IMR-90 (cell line): Measurements from ENCODE around the gene ING3. TPM values are rescaled to one million over a fixed set of nuclear protein-coding genes. Genes with fewer than 3 reads are reported as not detected.
"Not testable (repeated sequence)": the region's sequence is repeated elsewhere in the genome, so short reads cannot be mapped to it uniquely, and the experiment has no call there.

ENCODE experiments used
- ATAC-seq: fragments of 200-7000 bp; cut with Tn5 transposase; 2 replicates; pipeline ENCODE4 v1.9.1; 2020; ENCODE audit warnings: low read depth, mild to moderate bottlenecking, moderate library complexity
- BruUV-seq: library from RNA; stranded (reverse); fragments of 400-500 nt; replicated peaks from 2 replicates; lab custom pipeline; 2021; lab: Mats Ljungman, UMichigan
- CTCF ChIA-PET: fragments of 300-600 bp; formaldehyde crosslinking; extraction: SDS; loops from one replicate; lab custom pipeline; 2021; ENCODE audit warnings: antibody characterized with exemption; lab: Yijun Ruan, JAX
- POLR2A ChIA-PET: fragments of 300-600 bp; sonication (Branson Sonifier 250); formaldehyde crosslinking; loops from one replicate; lab custom pipeline; 2022; ENCODE audit warnings: antibody characterized with exemption; ENCODE audit not compliant: unreplicated experiment; lab: Charles Lee
- DNase-seq: peaks from one replicate; pipeline ENCODE4 v3.0.0; 2013
- H2AFZ ChIP-seq: replicated peaks from 2 replicates; pipeline ENCODE3; 2013; ENCODE audit warnings: low read length, mild to moderate bottlenecking; ENCODE audit not compliant: poor library complexity
- H2AK5ac ChIP-seq: 2 replicates; pipeline ENCODE4 v1.6.1; 2013; ENCODE audit warnings: low read depth, low read length, inconsistent platforms
- H2AK9ac ChIP-seq: replicated peaks from 2 replicates; pipeline ENCODE3; 2013; ENCODE audit warnings: mild to moderate bottlenecking, low read depth, low read length, moderate library complexity; ENCODE audit not compliant: poor library complexity
- H2BK120ac ChIP-seq: 2 replicates; pipeline ENCODE4 v1.6.1; 2013; ENCODE audit warnings: low read depth, low read length, inconsistent platforms
- H2BK15ac ChIP-seq: 3 replicates; pipeline ENCODE4 v1.6.1; 2013; ENCODE audit warnings: low read depth, low read length, inconsistent platforms
- H2BK20ac ChIP-seq: 2 replicates; pipeline ENCODE4 v1.6.1; 2013; ENCODE audit warnings: low read depth, mild to moderate bottlenecking, inconsistent platforms, low read length, moderate library complexity
- H2BK5ac ChIP-seq: 2 replicates; pipeline ENCODE4 v1.6.1; 2013; ENCODE audit warnings: mild to moderate bottlenecking, low read depth, low read length, inconsistent platforms; ENCODE audit not compliant: poor library complexity, severe bottlenecking
- H3K14ac ChIP-seq: replicated peaks from 2 replicates; pipeline ENCODE4 v1.6.1; 2013; ENCODE audit warnings: low read depth, low read length, inconsistent platforms
- H3K18ac ChIP-seq: 2 replicates; pipeline ENCODE4 v1.6.1; 2013; ENCODE audit warnings: low read depth, low read length, control low read depth
- H3K23ac ChIP-seq: 2 replicates; pipeline ENCODE4 v1.6.1; 2013; ENCODE audit warnings: low read depth, low read length, inconsistent platforms
- H3K27ac ChIP-seq: 2 replicates; pipeline ENCODE4 v1.5.1; 2013; ENCODE audit warnings: mild to moderate bottlenecking, control low read depth, low read length; ENCODE audit not compliant: insufficient read depth
- H3K27me3 ChIP-seq: 2 replicates; pipeline ENCODE4 v1.6.1; 2013; ENCODE audit warnings: low read length; ENCODE audit not compliant: control insufficient read depth, insufficient read depth
- H3K36me3 ChIP-seq: 2 replicates; pipeline ENCODE4 v1.6.1; 2013; ENCODE audit warnings: low read length, mixed read lengths; ENCODE audit not compliant: control insufficient read depth, insufficient read depth
- H3K4ac ChIP-seq: 2 replicates; pipeline ENCODE4 v1.6.1; 2013; ENCODE audit warnings: low read depth, low read length, inconsistent platforms
- H3K4me1 ChIP-seq: 2 replicates; pipeline ENCODE4 v1.6.1; 2013; ENCODE audit warnings: low read length, mixed read lengths; ENCODE audit not compliant: control insufficient read depth, insufficient read depth
- H3K4me2 ChIP-seq: 2 replicates; pipeline ENCODE4 v1.6.1; 2013; ENCODE audit warnings: low read depth, mild to moderate bottlenecking, control low read depth, low read length, moderate library complexity
- H3K4me3 ChIP-seq: 2 replicates; pipeline ENCODE4 v1.5.1; 2013; ENCODE audit warnings: low read depth, mild to moderate bottlenecking, control low read depth, low read length, moderate library complexity; ENCODE audit not compliant: insufficient read depth
- H3K56ac ChIP-seq: 2 replicates; pipeline ENCODE4 v1.6.1; 2013; ENCODE audit warnings: low read length, inconsistent platforms; ENCODE audit not compliant: insufficient read depth; ENCODE audit errors: extremely low read depth
- H3K79me1 ChIP-seq, 2 experiments: 2 replicates each; pipeline ENCODE4 v1.6.1; 2013; ENCODE audit warnings: low read length in 2 of 2, inconsistent platforms in 1 of 2, low read depth in 1 of 2
- H3K9ac ChIP-seq: 2 replicates; pipeline ENCODE4 v1.6.1; 2013; ENCODE audit warnings: low read depth, low read length, control low read depth
- H3K9me1 ChIP-seq: 2 replicates; pipeline ENCODE4 v1.6.1; 2013; ENCODE audit warnings: low read length, inconsistent platforms; ENCODE audit not compliant: insufficient read depth
- H3K9me3 ChIP-seq: 2 replicates; pipeline ENCODE4 v1.6.1; 2013; ENCODE audit warnings: low read length; ENCODE audit not compliant: control insufficient read depth, insufficient read depth
- H4K20me1 ChIP-seq: 2 replicates; pipeline ENCODE4 v1.6.1; 2013; ENCODE audit warnings: low read length, inconsistent platforms; ENCODE audit not compliant: insufficient read depth
- H4K5ac ChIP-seq: 2 replicates; pipeline ENCODE4 v1.6.1; 2013; ENCODE audit warnings: mild to moderate bottlenecking, low read depth, low read length, control low read depth
- H4K8ac ChIP-seq, 2 experiments: 2 replicates each; pipeline ENCODE4 v1.6.1; 2013; ENCODE audit warnings: low read depth in 2 of 2, low read length in 2 of 2, control low read depth in 1 of 2, inconsistent platforms in 1 of 2
- H4K91ac ChIP-seq: 2 replicates; pipeline ENCODE4 v1.6.1; 2013; ENCODE audit warnings: low read depth, low read length, inconsistent platforms; ENCODE audit not compliant: insufficient read depth
- FOS ChIP-seq: fragments of 150-350 bp; IDR thresholded peaks from 2 replicates; pipeline ENCODE4 v1.6.1; 2016; ENCODE audit warnings: low read depth, low read length
- MXI1 ChIP-seq: IDR thresholded peaks from 2 replicates; pipeline ENCODE4 v1.6.1; 2012; ENCODE audit warnings: low read depth, mild to moderate bottlenecking, low read length, moderate library complexity, borderline replicate concordance
- WGBS, 2 experiments: methylation state at CpG; one replicate each; pipeline versions ENCODE4 v1.1.5 to v1.1.7; 2013; ENCODE audit warnings: missing lambda C conversion rate in 2 of 2; ENCODE audit not compliant: insufficient read length in 1 of 2; ENCODE audit errors: extremely low coverage in 2 of 2; 5-methylcytosine and 5-hydroxymethylcytosine counted together
- dilution Hi-C: fragments of 300-500 bp; cut with HindIII; formaldehyde crosslinking; loops from one replicate; pipeline ENCODE4 v1.14.3; 2018; ENCODE audit warnings: low sequenced_read_pairs; ENCODE audit not compliant: unreplicated experiment
- in situ Hi-C: fragments of 300-500 bp; cut with MboI; formaldehyde crosslinking; loops from 3 replicates; pipeline ENCODE4 v1.14.3; 2019; ENCODE audit warnings: low sequenced_read_pairs, inconsistent platforms, mixed read lengths
- intact Hi-C: fragments of 100-400 bp; cut with micrococcal nuclease; formaldehyde crosslinking; loops from 2 replicates; pipeline ENCODE4 v1.10.0; 2022
- polyA plus RNA-seq, 3 experiments: library from polyadenylated mRNA; depleted of rRNA; stranded (reverse); fragments of >200 nt; gene quantifications; 2 replicates each; pipeline ENCODE4 v1.2.3, GENCODE V29; 2012; ENCODE audit warnings: low replicate concordance in 1 of 3
- total RNA-seq: library from RNA; depleted of rRNA; stranded (reverse); fragments of >200 nt; gene quantifications from 2 replicates; pipeline ENCODE4 v1.2.3, GENCODE V29; 2012

ING3 gene
- total and polyA plus RNA-seq, 2 of the 4 experiments (the other 2 are of a cell fraction), result 7.2 to 11.3 TPM

DNA sequence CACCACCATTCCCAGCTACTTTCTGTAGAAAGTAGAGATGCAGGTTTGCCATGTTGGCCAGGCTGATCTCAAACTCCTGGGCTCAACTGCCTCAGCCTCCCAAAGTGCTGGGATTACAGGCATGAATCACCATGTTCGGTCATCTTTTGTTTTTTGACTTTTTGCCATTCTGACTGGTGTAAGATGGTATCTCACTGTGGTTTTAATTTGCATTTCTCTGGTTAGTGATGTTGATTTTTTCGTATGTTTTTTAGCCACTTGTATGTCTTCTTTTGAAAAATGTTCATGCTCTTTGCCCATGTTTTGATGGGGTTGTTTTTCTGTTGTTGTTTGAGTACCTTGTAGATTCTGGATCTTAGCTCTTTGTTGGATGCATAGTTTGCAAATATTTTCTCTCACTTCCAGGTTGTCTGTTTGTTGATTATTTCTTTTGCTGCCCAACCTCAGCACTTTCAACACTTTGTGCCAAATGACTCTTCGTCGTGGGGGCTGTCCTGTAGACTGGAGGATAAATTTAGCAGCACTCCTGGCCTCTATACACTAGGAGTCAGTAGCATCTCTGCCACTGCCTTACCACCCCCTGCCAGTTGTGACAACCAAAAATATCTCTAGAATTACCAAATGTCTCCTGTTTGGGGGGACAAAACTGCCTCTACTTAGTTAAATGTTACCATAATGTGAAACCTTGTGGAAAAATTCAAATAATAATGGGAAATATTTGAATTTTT, 31.5 kb downstream of the ING3 start:
- POLR2A ChIA-PET, result no interaction called here
- peak; percentile 76 for ATAC-seq

DNA sequence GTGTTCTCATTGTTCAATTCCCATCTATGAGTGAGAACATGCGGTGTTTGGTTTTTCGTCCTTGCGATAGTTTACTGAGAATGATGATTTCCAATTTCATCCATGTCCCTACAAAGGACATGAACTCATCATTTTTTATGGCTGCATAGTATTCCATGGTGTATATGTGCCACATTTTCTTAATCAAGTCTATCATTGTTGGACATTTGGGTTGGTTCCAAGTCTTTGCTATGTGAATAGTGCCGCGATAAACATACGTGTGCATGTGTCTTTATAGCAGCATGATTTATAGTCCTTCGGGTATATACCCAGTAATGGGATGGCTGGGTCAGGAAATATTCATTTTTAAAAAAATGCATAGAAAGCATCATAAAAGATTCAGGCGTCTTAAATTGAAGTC, 33.0 kb downstream of the ING3 start:
- H2BK20ac ChIP-seq, H4K20me1 ChIP-seq, H4K8ac ChIP-seq, H4K91ac ChIP-seq, H3K27me3 ChIP-seq, H3K9ac ChIP-seq, H2AFZ ChIP-seq, POLR2A ChIA-PET, H2BK15ac ChIP-seq, H3K79me1 ChIP-seq, BruUV-seq, H3K36me3 ChIP-seq, H3K18ac ChIP-seq, H3K9me1 ChIP-seq, H3K14ac ChIP-seq, H3K4ac ChIP-seq, ATAC-seq, DNase-seq, H3K9me3 ChIP-seq, H3K4me3 ChIP-seq, H3K27ac ChIP-seq, CTCF ChIA-PET, intact Hi-C loops, H2BK120ac ChIP-seq, H3K4me2 ChIP-seq, H3K4me1 ChIP-seq, H3K23ac ChIP-seq, H2AK5ac ChIP-seq, H2AK9ac ChIP-seq, H3K56ac ChIP-seq, H2BK5ac ChIP-seq, H4K5ac ChIP-seq: not testable (repeated sequence)
- no CpG with 5 or more reads among the region's 8 CpGs for WGBS, 2 experiments
- dilution Hi-C loops (loop anchor here (25.0 kb wide), 1 partner anchor 104 kb away; no protein-coding TSS in a partner anchor), in situ Hi-C loops (loop anchor here (25.0 kb wide), 1 partner anchor 354 kb away; the partner anchor contains the start of gene WNT16)

More for the DNA sequence above, 31.5 kb downstream of the ING3 start:
- no peak overlapping the region for H2AK9ac ChIP-seq
- peak overlapping the region; percentile 59 for H3K14ac ChIP-seq
- no peak overlapping the region for H3K56ac ChIP-seq
- H3K4ac ChIP-seq, result peak overlapping the region; percentile 44; the same call in 1 of the 2 replicates
- H4K20me1 ChIP-seq, result no peaks in the 10 kb centered on the region
- TF ChIP-seq MXI1 (no peak), FOS (0 out of 2 replicates have a peak, but pooled peaks have one; percentile 17)
- H4K91ac ChIP-seq, result 0 out of 2 replicates have a peak overlapping the region, but pooled peaks have one; percentile 36
- dilution Hi-C loops (loop anchor here (25.0 kb wide), 1 partner anchor 105 kb away; no protein-coding TSS in a partner anchor), in situ Hi-C loops (loop anchor here (25.0 kb wide), 1 partner anchor 355 kb away; the partner anchor contains the start of gene WNT16), intact Hi-C loops (no loop called here)
- CTCF ChIA-PET, result interaction anchor here (1.1 kb wide), 1 partner anchor 106 kb away, joined by 3 read pairs; no protein-coding TSS in a partner anchor
- no peak overlapping the region for H4K5ac ChIP-seq
- H3K9ac ChIP-seq, result no peak overlapping the region
- H2AFZ ChIP-seq, result peak overlapping the region; percentile 54
- BruUV-seq, result no TSS peak
- H3K9me1 ChIP-seq, result peaks cover 2% of the 10 kb centered on the region; the same call in 1 of the 2 replicates
- H3K36me3 ChIP-seq, result no peaks in the 10 kb centered on the region
- H3K4me2 ChIP-seq, result no peak overlapping the region
- H2BK5ac ChIP-seq, result no peak overlapping the region
- H2BK15ac ChIP-seq, result peak overlapping the region; percentile 30; the same call in 1 of the 3 replicates
- no peaks in the 10 kb centered on the region; a peak in 1 of 4 replicates for H3K79me1 ChIP-seq
- no peaks in the 10 kb centered on the region for H3K9me3 ChIP-seq
- peak; percentile 76 for DNase-seq
- peak overlapping the region; percentile 79; the same call in 1 of the 2 replicates for H2BK20ac ChIP-seq
- no peak overlapping the region for H3K4me3 ChIP-seq
- H3K4me1 ChIP-seq, result peaks cover 5% of the 10 kb centered on the region
- peak overlapping the region; percentile 1; the same call in 1 of the 2 replicates for H3K18ac ChIP-seq
- H3K27me3 ChIP-seq, result no peaks in the 10 kb centered on the region
- no CpG with 5 or more reads among the region's 4 CpGs for WGBS, 2 experiments
- no peak overlapping the region for H3K27ac ChIP-seq
- H2AK5ac ChIP-seq, result peak overlapping the region; percentile 40; the same call in 1 of the 2 replicates
- H2BK120ac ChIP-seq, result peak overlapping the region; percentile 51
- H4K8ac ChIP-seq, result peak overlapping the region in 1 of 2 experiments; percentile 36; a peak in 1 of 4 replicates
- no peak overlapping the region; the same call in 1 of the 2 replicates for H3K23ac ChIP-seq
